Osteoblast (primary cell): ENCODE data around the gene PHACTR1. TPM values are rescaled to one million over a fixed set of nuclear protein-coding genes. Genes with fewer than 3 reads are reported as not detected.

Experiments used
- DNase-seq: peaks from one replicate; pipeline ENCODE4 v3.0.0; 2011; ENCODE audit warnings: low spot score, mixed read lengths; ENCODE audit not compliant: insufficient read length; ENCODE audit errors: missing footprints
- H2AFZ ChIP-seq: 2 replicates; pipeline ENCODE4 v1.6.0; 2011; ENCODE audit warnings: mild to moderate bottlenecking, low read length
- H3K27ac ChIP-seq: 2 replicates; pipeline ENCODE4 v1.5.1; 2011; ENCODE audit warnings: mild to moderate bottlenecking, low read depth, low read length, moderate library complexity
- H3K27me3 ChIP-seq: 2 replicates; pipeline ENCODE4 v1.6.0; 2012; ENCODE audit warnings: mild to moderate bottlenecking, control low read depth, inconsistent platforms, low read length, moderate library complexity; ENCODE audit not compliant: insufficient read depth
- H3K36me3 ChIP-seq: 2 replicates; pipeline ENCODE4 v1.5.1; 2011; ENCODE audit warnings: mild to moderate bottlenecking, low read length, control low read depth, moderate library complexity; ENCODE audit not compliant: insufficient read depth
- H3K4me1 ChIP-seq: 2 replicates; pipeline ENCODE4 v1.5.1; 2011; ENCODE audit warnings: mild to moderate bottlenecking, low read length, control low read depth, moderate library complexity; ENCODE audit not compliant: insufficient read depth
- H3K4me2 ChIP-seq: 2 replicates; pipeline ENCODE4 v1.6.0; 2011; ENCODE audit warnings: mild to moderate bottlenecking, low read length; ENCODE audit not compliant: insufficient read depth
- H3K4me3 ChIP-seq: fragments of 200-600 bp; sonication (generic); 3 replicates; pipeline ENCODE4 v1.5.1; 2012; ENCODE audit warnings: mild to moderate bottlenecking, low read length, inconsistent platforms; ENCODE audit not compliant: insufficient read depth
- H3K79me2 ChIP-seq: 2 replicates; pipeline ENCODE4 v1.6.0; 2012; ENCODE audit warnings: mild to moderate bottlenecking, low read length, control low read depth, inconsistent platforms; ENCODE audit not compliant: insufficient read depth
- H3K9me3 ChIP-seq: 2 replicates; pipeline ENCODE4 v1.5.1; 2011; ENCODE audit warnings: low read depth, low read length, control low read depth
- H4K20me1 ChIP-seq: 2 replicates; pipeline ENCODE4 v1.6.0; 2012; ENCODE audit warnings: mild to moderate bottlenecking, low read length, control low read depth; ENCODE audit not compliant: insufficient read depth
- CTCF ChIP-seq: IDR thresholded peaks from 2 replicates; pipeline ENCODE4 v1.5.1; 2011; ENCODE audit warnings: mild to moderate bottlenecking, low read depth, low read length, moderate library complexity; ENCODE audit errors: extremely low read depth
- total RNA-seq: library from RNA; depleted of rRNA; stranded (reverse); fragments of >200 nt; gene quantifications from 2 replicates; pipeline ENCODE4 v1.2.3, GENCODE V29; 2012

Gene PHACTR1
- total RNA-seq, 1 donor = 0.36 TPM

DNA sequence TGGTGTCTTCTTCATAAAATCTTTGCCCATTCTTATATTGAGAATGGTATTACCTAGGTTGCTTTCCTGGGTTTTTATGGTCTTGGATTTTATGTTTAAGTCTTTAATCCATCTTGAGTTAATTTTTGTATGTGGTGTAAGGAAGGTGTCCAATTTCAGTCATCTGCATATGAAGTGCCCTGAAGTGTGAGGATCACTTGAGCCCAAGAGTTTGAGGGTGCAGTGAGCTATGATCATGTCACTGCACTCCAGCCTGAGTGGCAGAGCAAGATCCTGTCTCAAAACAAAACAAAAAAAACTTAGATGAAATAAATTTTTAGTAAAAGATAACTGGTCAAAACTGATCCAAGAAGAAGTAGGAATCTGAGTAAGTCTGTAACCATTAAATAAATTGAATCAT, 396.4 kb downstream of the PHACTR1 start:
- Histone ChIP-seq H3K27ac (no peak overlapping the region), H3K4me1 (no peaks in the 10 kb centered on the region), H3K27me3 (no peaks in the 10 kb centered on the region), H2AFZ (no peak overlapping the region), H3K9me3 (no peaks in the 10 kb centered on the region), H4K20me1 (no peaks in the 10 kb centered on the region), H3K36me3 (no peaks in the 10 kb centered on the region), H3K4me2 (no peak overlapping the region), H3K79me2 (no peaks in the 10 kb centered on the region), H3K4me3 (no peak overlapping the region)
- no peak for TF ChIP-seq CTCF
- no peak for DNase-seq

DNA sequence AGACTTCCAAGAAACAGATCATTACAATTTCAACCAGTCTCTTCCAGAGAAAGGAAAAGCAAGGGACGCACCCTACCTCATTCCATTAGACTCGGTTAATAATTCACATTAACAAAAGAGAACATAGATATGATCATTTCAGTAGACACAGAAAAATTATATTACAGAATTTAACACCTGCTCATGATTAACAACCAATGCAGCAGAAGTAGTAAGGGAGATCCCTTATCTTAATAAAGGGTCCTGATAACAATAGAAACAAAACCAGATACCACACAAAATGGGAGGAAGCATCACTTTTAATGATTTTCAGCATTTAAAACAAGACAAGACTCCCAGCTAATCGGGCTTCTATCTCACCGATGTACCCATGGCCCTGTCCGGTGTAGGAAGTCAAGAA, 396.8 kb downstream of the PHACTR1 start:
- Histone ChIP-seq H3K4me1 (no peaks in the 10 kb centered on the region), H3K9me3 (no peaks in the 10 kb centered on the region), H3K4me2 (no peak overlapping the region), H3K4me3 (no peak overlapping the region), H4K20me1 (no peaks in the 10 kb centered on the region), H3K36me3 (no peaks in the 10 kb centered on the region), H3K27ac (no peak overlapping the region), H2AFZ (no peak overlapping the region), H3K27me3 (no peaks in the 10 kb centered on the region), H3K79me2 (no peaks in the 10 kb centered on the region)
- TF ChIP-seq CTCF = no peak
- DNase-seq = no peak

DNA sequence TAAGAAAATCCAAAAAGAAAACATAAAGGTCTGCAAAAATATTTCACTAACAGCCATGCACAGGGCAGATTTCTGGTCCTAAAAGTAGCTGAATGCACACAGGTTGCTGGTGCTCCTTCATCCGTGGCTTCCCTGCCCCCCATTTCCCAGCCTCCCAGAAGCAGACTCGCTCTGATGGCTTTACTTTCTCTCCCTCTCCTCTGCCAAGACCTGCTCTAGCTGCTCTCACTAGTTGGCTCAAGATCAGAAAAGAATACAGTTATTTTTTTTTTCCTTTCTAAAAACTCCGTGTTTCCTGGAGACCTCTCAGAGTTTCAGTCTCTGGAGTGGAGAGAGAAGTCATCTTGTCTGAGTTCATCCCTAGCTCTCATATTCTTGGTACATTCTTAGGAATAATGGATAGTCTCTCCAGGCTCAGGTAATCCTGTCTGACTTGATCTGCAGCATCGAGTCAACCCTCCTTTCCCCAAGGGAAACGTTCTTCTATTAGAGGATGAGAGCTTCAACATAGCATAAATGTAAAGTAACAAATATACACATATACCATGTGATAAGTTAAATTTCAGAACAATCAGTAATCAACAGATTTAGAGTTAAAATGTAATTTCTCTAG, 397.5 kb downstream of the PHACTR1 start:
- no peak overlapping the region for H3K27ac ChIP-seq
- no peaks in the 10 kb centered on the region for H3K27me3 ChIP-seq
- TF ChIP-seq CTCF = no peak
- no peaks in the 10 kb centered on the region for H3K9me3 ChIP-seq
- no peak overlapping the region for H3K4me3 ChIP-seq
- H4K20me1 ChIP-seq = no peaks in the 10 kb centered on the region
- no peaks in the 10 kb centered on the region for H3K36me3 ChIP-seq
- no peaks in the 10 kb centered on the region for H3K79me2 ChIP-seq
- DNase-seq = no peak
- no peak overlapping the region for H3K4me2 ChIP-seq
- no peak overlapping the region for H2AFZ ChIP-seq
- H3K4me1 ChIP-seq = no peaks in the 10 kb centered on the region

GRCh38 chr6:13116155-13116554, 399.6 kb downstream of the PHACTR1 start:
- Histone ChIP-seq H4K20me1 (no peaks in the 10 kb centered on the region), H3K4me3 (no peak overlapping the region), H3K9me3 (no peaks in the 10 kb centered on the region), H3K4me2 (no peak overlapping the region), H3K36me3 (no peaks in the 10 kb centered on the region), H3K4me1 (no peaks in the 10 kb centered on the region), H2AFZ (no peak overlapping the region), H3K27me3 (no peaks in the 10 kb centered on the region), H3K79me2 (no peaks in the 10 kb centered on the region), H3K27ac (no peak overlapping the region)
- TF ChIP-seq CTCF = no peak
- DNase-seq = no peak
